Measurements from ENCODE around the gene HS6ST3.

The HS6ST3 gene

DNA sequence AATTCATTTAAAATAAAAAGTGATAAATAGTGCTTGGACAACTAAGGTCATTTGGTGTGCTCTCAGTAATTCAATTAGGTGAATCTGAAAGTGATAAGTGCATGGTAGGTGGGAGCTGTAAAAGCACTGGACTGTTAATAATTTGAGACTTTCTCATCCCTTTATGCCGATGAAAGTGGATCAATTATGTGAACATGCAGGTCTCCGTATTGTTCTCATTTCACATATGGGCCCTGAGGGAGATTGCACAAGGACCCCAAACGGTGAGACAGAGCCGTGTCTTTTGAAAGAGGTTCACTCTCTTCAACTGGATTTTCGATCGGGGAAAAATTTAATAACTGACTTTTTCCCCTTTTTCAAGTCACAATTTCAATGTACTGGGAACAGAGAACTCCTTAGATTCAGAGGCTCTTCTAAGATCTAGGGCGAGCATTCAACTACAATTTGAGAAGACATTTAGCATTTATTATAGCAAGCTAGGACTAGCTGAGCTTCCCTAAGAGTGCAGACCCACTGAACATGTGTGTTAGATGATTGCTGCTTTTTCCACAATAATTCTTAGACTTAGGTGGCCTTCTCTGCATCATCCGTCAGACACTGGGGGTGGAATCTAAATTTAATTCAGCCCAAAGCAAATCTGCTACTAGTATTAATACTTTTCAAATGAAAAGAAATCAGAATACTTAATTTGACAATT, 556.8 kb downstream of the HS6ST3 start:
- H3K4me3 ChIP-seq (replicated peaks; ENCODE audit: low read depth, low read length), result no peak overlapping the region
- TF ChIP-seq, protein P1, sequence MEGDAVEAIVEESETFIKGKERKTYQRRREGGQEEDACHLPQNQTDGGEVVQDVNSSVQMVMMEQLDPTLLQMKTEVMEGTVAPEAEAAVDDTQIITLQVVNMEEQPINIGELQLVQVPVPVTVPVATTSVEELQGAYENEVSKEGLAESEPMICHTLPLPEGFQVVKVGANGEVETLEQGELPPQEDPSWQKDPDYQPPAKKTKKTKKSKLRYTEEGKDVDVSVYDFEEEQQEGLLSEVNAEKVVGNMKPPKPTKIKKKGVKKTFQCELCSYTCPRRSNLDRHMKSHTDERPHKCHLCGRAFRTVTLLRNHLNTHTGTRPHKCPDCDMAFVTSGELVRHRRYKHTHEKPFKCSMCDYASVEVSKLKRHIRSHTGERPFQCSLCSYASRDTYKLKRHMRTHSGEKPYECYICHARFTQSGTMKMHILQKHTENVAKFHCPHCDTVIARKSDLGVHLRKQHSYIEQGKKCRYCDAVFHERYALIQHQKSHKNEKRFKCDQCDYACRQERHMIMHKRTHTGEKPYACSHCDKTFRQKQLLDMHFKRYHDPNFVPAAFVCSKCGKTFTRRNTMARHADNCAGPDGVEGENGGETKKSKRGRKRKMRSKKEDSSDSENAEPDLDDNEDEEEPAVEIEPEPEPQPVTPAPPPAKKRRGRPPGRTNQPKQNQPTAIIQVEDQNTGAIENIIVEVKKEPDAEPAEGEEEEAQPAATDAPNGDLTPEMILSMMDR (IDR thresholded peaks at IDR 0.05; ENCODE audit: low read length, missing control alignments), result no peak
- no peak for DNase-seq (ENCODE audit: low read depth)

DNA sequence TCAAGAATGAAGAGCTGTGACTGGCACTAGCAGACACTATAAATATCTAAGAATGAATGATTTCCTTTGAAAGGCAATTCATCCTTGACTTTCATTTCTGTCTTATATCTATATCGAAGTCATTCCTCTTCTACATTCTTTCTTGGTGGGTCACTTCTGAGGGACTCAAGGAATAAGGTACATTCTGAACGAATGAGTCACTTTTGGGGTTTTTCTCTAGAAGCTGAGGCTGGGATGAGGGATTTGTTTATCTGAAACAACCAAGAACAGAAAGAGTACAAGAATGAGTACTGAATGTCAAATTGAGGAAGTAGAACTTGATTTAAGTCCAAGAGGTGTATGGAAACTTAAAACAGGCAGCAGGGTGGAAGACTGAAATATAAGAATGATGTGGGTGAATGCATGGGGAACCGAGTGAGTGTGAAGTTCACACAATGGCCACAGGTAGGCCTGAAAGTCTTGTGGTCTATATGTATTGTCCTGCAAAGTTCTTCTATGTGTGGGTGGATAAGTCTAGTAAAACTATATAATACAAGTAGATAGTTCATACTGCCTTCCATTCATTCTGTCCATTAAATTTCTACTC, 560.5 kb downstream of the HS6ST3 start:
- peak; percentile 86 for DNase-seq (ENCODE audit: low read depth)
- H3K4me3 ChIP-seq (replicated peaks; ENCODE audit: low read depth, low read length), result no peak overlapping the region
- TF ChIP-seq, protein P1 (IDR thresholded peaks at IDR 0.05; ENCODE audit: low read length, missing control alignments), result peak; percentile 14

DNA sequence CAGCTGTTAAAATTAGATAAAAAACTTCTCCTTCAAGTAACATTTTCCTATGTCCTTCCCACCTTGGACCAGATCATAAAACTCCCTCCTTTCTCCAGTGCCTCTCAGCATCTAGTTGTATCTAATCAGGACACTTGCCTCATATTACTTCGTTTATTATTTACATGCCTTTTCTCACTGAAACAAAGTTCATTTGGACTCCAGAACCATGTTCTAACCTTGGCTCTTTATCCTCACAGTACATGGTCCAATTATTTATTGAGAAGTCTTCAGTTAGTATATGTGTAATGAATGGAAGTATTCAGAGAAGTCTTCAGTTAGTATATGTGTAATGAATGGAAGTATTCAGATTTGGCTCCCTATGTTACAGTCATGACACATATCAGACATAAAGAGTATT, 561.7 kb downstream of the HS6ST3 start:
- DNase-seq (ENCODE audit: low read depth), result no peak
- H3K4me3 ChIP-seq (replicated peaks; ENCODE audit: low read depth, low read length), result no peak overlapping the region
- TF ChIP-seq, protein P1 (IDR thresholded peaks at IDR 0.05; ENCODE audit: low read length, missing control alignments), result no peak

DNA sequence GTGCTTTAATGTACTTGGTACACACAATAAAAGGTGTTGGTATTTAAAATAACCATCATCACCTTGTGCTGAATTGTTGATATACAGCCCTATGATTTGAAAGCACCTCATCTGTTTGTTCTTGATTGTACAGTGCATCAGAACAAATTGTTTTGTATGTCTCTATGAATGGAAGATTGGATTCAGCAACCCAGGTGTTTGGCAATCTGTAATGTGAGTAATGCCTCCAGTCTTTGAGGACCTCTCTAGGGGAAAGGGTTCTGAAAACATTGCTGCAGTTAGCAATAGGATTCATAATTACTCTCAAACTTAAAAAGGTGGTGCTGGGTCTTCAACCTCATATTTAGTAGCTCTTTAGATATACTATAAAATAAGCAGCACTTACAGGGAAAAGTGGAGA, 562.6 kb downstream of the HS6ST3 start:
- H3K4me3 ChIP-seq (replicated peaks; ENCODE audit: low read depth, low read length), result no peak overlapping the region
- TF ChIP-seq, protein P1 (IDR thresholded peaks at IDR 0.05; ENCODE audit: low read length, missing control alignments), result no peak
- peak; percentile 30 for DNase-seq (ENCODE audit: low read depth)

DNA sequence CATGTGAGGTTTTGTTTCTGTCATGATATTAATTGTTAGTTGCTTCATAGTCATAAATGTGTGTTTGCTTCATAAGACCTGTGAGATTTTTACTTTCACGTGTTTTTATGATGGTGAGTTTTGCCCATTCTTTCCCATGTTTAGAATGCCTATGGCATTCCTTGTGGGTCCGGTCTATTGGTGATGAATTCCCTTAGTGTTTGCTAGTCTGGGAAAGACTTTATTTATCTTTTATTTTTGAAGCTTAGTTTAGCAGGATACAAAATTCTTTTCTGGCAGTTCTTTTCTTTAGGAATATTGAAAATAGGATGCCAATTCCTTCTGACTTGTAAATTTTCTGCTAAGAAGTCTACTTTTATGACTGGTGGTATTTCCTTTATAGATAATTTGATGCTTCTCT, 571.7 kb downstream of the HS6ST3 start:
- DNase-seq (ENCODE audit: low read depth), result no peak
- TF ChIP-seq, protein P1 (IDR thresholded peaks at IDR 0.05; ENCODE audit: low read length, missing control alignments), result no peak

DNA sequence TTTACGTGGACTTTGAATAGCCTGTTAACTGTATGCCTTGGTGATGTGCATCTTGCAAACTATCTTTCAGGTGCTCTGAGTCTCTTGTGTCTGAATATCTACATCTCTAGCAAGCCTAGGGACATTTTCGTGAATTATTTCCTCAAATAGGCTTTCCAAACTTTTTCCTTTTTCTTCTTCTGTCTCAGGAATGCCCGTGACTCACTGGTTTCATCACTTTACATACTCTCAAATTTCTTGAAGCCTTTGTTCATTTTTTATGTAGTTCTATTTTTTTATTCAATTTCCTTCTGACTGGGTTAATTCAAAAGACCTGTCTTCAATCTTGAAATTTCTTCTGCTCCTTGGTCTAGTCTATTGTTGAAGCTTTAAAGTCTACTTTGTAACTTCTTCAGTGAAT, 572.1 kb downstream of the HS6ST3 start:
- no peak overlapping the region for H3K4me3 ChIP-seq (replicated peaks; ENCODE audit: low read depth, low read length)
- peak; percentile 33 for DNase-seq (ENCODE audit: low read depth)
- TF ChIP-seq, protein P1 (IDR thresholded peaks at IDR 0.05; ENCODE audit: low read length, missing control alignments), result no peak

More for the DNA sequence above, 571.7 kb downstream of the HS6ST3 start:
- H3K4me3 ChIP-seq (replicated peaks; ENCODE audit: low read depth, low read length), result no peak overlapping the region
